Pericardium fibroblast (primary cell): ENCODE measurements around the gene ZMYM4. TPM values are rescaled to one million over a fixed set of nuclear protein-coding genes. Genes with fewer than 3 reads are reported as not detected.

ENCODE experiments used
- total RNA-seq: library from RNA; depleted of rRNA; stranded (reverse); fragments of >200 nt; gene quantifications from 2 replicates; pipeline ENCODE4 v1.2.3, GENCODE V29; 2015

ZMYM4 gene
- total RNA-seq = 29.6 and 43.4 TPM in 2 replicates

DNA sequence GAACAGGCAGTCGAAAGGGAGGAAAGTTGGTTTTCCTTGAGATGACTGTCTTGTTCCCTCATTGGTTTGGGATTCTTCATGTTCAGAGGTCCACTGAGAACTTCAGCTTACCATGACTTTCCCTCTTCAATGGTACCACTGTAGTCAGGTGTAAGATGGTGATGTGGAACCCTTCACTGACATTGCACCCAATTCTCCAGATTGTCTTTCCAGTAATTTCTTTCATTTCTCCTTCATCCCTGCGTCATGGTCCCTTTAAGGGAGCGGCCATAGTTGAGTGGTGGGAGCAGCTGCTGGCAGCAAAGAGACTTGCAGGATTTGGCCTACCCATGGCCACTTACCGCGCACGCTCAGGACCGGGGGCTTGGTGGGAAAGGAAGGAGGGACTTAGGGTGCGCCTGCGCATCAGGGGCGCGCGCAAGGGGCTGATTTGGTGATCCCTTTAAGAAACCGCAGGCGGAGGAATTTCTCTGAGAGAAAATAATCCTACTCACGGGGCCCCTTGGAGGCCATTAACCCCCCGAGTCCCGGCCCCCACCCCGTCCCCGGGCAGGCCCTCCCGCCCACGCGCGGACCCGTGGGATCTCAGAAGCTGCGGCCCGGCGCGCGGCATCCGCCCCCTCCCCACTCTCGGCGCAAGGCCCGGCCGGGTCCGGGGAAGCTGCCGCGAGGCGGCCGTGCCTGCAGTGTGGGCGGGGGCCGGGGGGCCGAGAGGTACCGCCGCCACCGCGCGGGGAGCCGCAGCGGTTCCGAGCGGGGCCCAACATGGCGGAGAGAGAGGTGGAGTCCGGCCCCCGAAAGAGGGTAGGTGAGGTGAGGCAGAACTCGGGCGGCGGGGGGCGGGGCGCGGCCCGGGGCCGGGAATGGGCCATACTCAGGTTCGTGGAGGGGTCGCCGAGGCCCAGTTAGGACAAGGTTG lies at the start of gene ZMYM4:
Gene ZMYM4 (plus strand): TSS at position 428 of the 919 bp plus-strand sequence. CDS start 338 bp downstream, at position 766.

Other genes with a start within 250 kb of the ZMYM4 start
- 8.5 and 23.4 TPM in 2 replicates for gene ZMYM6, start 236.8 kb upstream of the ZMYM4 start, total RNA-seq
- 6.1 and 7.8 TPM in 2 replicates for gene ZMYM1, start 189.3 kb upstream of the ZMYM4 start, total RNA-seq
- gene SFPQ, start 75.6 kb upstream of the ZMYM4 start, total RNA-seq = 98.7 and 99.5 TPM in 2 replicates